Gastroesophageal sphincter (tissue), 3 donors: Measurements from ENCODE around the gene OSBPL1A.

Source experiments
- CTCF ChIP-seq, 4 experiments: fragments of 200-600 bp in 2 of 4; fragments of 450-650 bp in 2 of 4; sonication (generic) in 1 of 4; IDR thresholded peaks; one replicate each; pipeline ENCODE4 v1.5.1; 2017 to 2019; ENCODE audit warnings: antibody characterized with exemption in 4 of 4, mild to moderate bottlenecking in 2 of 4, moderate library complexity in 2 of 4
- EP300 ChIP-seq: sonication (generic); formaldehyde crosslinking; IDR thresholded peaks from one replicate; pipeline ENCODE4 v1.6.1; 2017; ENCODE audit warnings: antibody characterized with exemption, mild to moderate bottlenecking

- no peak for TF ChIP-seq CTCF (IDR thresholded peaks at IDR 0.05)
- TF ChIP-seq EP300, result no peak
These were observed 143.6 kb downstream of the OSBPL1A start for GRCh38 chr18:24254071-24254470.
